ENCODE results near the gene PAX8.

- no peak for TF ChIP-seq CTCF (IDR thresholded peaks at IDR 0.05)
- no peak for TF ChIP-seq POLR2A (IDR thresholded peaks at IDR 0.05)
- no peak for TF ChIP-seq EP300 (IDR thresholded peaks at IDR 0.05)
- TF ChIP-seq POLR2AphosphoS5 (IDR thresholded peaks at IDR 0.05), result no peak
Measured at GRCh38 chr2:113218283-113219091, 60.2 kb downstream of the PAX8 start.
